ENCODE measurements around the gene KLF7.

KLF7 gene

GRCh38 chr2:207110310-207110709 is 55.4 kb downstream of the KLF7 start:
- H3K4me3 ChIP-seq (ENCODE audit: control insufficient read depth, low read depth, low read length) = no peak overlapping the region
- DNase-seq (ENCODE audit: low read depth) = no peak
- TF ChIP-seq CTCF (IDR thresholded peaks at IDR 0.05; ENCODE audit: control insufficient read depth, insufficient read depth, low read depth, low read length, missing control alignments) = no peak

GRCh38 chr2:207109768-207110167 is 56.0 kb downstream of the KLF7 start:
- no peak for TF ChIP-seq CTCF (IDR thresholded peaks at IDR 0.05; ENCODE audit: control insufficient read depth, insufficient read depth, low read depth, low read length, missing control alignments)
- H3K4me3 ChIP-seq (ENCODE audit: control insufficient read depth, low read depth, low read length) = no peak overlapping the region
- no peak for DNase-seq (ENCODE audit: low read depth)

GRCh38 chr2:207108440-207108839 is 57.3 kb downstream of the KLF7 start:
- DNase-seq (ENCODE audit: low read depth) = no peak
- TF ChIP-seq CTCF (IDR thresholded peaks at IDR 0.05; ENCODE audit: control insufficient read depth, insufficient read depth, low read depth, low read length, missing control alignments) = no peak
- no peak overlapping the region for H3K4me3 ChIP-seq (ENCODE audit: control insufficient read depth, low read depth, low read length)

GRCh38 chr2:207107551-207107950 is 58.2 kb downstream of the KLF7 start:
- no peak for TF ChIP-seq CTCF (IDR thresholded peaks at IDR 0.05; ENCODE audit: control insufficient read depth, insufficient read depth, low read depth, low read length, missing control alignments)
- DNase-seq (ENCODE audit: low read depth) = no peak
- no peak overlapping the region for H3K4me3 ChIP-seq (ENCODE audit: control insufficient read depth, low read depth, low read length)

GRCh38 chr2:207107131-207107530 is 58.6 kb downstream of the KLF7 start:
- TF ChIP-seq CTCF (IDR thresholded peaks at IDR 0.05; ENCODE audit: control insufficient read depth, insufficient read depth, low read depth, low read length, missing control alignments) = no peak
- no peak overlapping the region for H3K4me3 ChIP-seq (ENCODE audit: control insufficient read depth, low read depth, low read length)
- no peak for DNase-seq (ENCODE audit: low read depth)

GRCh38 chr2:207103132-207103531 is 62.6 kb downstream of the KLF7 start:
- no peak for DNase-seq (ENCODE audit: low read depth)
- no peak for TF ChIP-seq CTCF (IDR thresholded peaks at IDR 0.05; ENCODE audit: control insufficient read depth, insufficient read depth, low read depth, low read length, missing control alignments)
- H3K4me3 ChIP-seq (ENCODE audit: control insufficient read depth, low read depth, low read length) = no peak overlapping the region

- DNase-seq (ENCODE audit: low read depth) = no peak
- no peak for TF ChIP-seq CTCF (IDR thresholded peaks at IDR 0.05; ENCODE audit: control insufficient read depth, insufficient read depth, low read depth, low read length, missing control alignments)
- H3K4me3 ChIP-seq (ENCODE audit: control insufficient read depth, low read depth, low read length) = no peak overlapping the region
Measured at GRCh38 chr2:207101984-207102383, 63.8 kb downstream of the KLF7 start.
